GM19395 (cell line): ENCODE measurements around the gene RSKR.
"Not testable (repeated sequence)": the region's sequence is repeated elsewhere in the genome, so short reads cannot be mapped to it uniquely, and the experiment has no call there.

ENCODE experiments used
- ATAC-seq: cut with Tn5 transposase; IDR thresholded peaks from one replicate; pipeline ENCODE4 v1.9.1; 2021; ENCODE audit warnings: mild to moderate bottlenecking, moderate library complexity; ENCODE audit not compliant: unreplicated experiment

Gene RSKR

GRCh38 chr17:28579526-28579925, 34.5 kb downstream of the RSKR start:
- no peak for ATAC-seq

- ATAC-seq: no peak
These were observed 35.5 kb downstream of the RSKR start for GRCh38 chr17:28578246-28579195.

- no peak for ATAC-seq
These were observed 36.5 kb downstream of the RSKR start for GRCh38 chr17:28577466-28577824.

GRCh38 chr17:28576758-28577465, 37.1 kb downstream of the RSKR start, which contains the start of gene ALDOC:
Gene ALDOC, minus strand, starts transcription at chr17:28576895. Its CDS starts 1,363 bp downstream, at chr17:28575532.
- ATAC-seq: peak; percentile 79

GRCh38 chr17:28576016-28576415, 38.0 kb downstream of the RSKR start:
- not testable (repeated sequence) for ATAC-seq

GRCh38 chr17:28575126-28575795, 38.7 kb downstream of the RSKR start:
- ATAC-seq: no peak

- no peak for ATAC-seq
These were observed 39.5 kb downstream of the RSKR start for GRCh38 chr17:28574526-28574925.

- no peak for ATAC-seq
These were observed 40.0 kb downstream of the RSKR start for GRCh38 chr17:28573966-28574480.

GRCh38 chr17:28573521-28573920, 40.5 kb downstream of the RSKR start:
- no peak for ATAC-seq

- no peak for ATAC-seq
These were observed 41.0 kb downstream of the RSKR start for GRCh38 chr17:28573040-28573380.

- ATAC-seq: no peak
These were observed 41.5 kb downstream of the RSKR start for GRCh38 chr17:28572259-28573039.

GRCh38 chr17:28571361-28572122, 42.4 kb downstream of the RSKR start, which contains the start of gene PIGS:
Gene PIGS, minus strand, starts transcription at chr17:28571524. Its CDS starts 28 bp downstream, at chr17:28571496.
- ATAC-seq: peak; percentile 85

GRCh38 chr17:28570716-28571360, 43.1 kb downstream of the RSKR start:
- ATAC-seq: peak; percentile 22

- no peak for ATAC-seq
These were observed 44.5 kb downstream of the RSKR start for GRCh38 chr17:28569446-28569845.

GRCh38 chr17:28567604-28568003, 46.4 kb downstream of the RSKR start:
- ATAC-seq: peak; percentile 44

GRCh38 chr17:28563475-28563874, 50.5 kb downstream of the RSKR start:
- ATAC-seq: no peak
